Measurements from ENCODE around the gene EXOC2. TPM values are rescaled to one million over a fixed set of nuclear protein-coding genes. Genes with fewer than 3 reads are reported as not detected.

The EXOC2 gene
- total RNA-seq, 5 donors from 2014 or later (not counting 1 experiment from before 2014, with no cell fraction given) = 30.7 to 40.6 (median 39.3) TPM

DNA sequence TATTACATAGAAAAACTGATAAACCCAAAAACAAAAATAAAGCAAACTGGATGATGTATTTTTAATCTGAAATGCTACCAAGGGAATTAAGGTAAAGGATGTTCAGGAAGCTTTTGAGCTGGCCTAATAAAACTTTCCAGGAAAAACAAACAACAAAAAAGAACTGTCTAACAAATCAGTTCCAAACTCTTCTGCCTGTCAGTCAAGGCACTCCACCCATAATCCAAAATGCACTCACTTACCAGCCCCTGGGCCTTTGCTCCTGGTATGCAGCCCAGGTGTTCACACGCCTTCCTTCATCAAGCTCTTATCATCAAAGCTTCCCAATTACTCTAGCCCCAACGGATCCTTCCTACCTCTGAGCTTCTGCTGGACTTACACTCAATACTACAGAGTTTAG is 3.7 kb downstream of the EXOC2 start:
- ATAC-seq (replicated peaks in 1 of 4) (no peak), DNase-seq (no peak)
- no peak overlapping the region for H3K27ac Mint-ChIP-seq
- no peaks in the 10 kb centered on the region for H3K9me3 Mint-ChIP-seq
- peaks cover 30 to 51% (median 41%) of the 10 kb centered on the region in 3 donors for H3K4me1 Mint-ChIP-seq
- CTCF ChIA-PET = interaction anchor here in 1 of 2 donors (1.4 kb wide), 1 partner anchor 12 kb away, joined by 3 read pairs; no protein-coding TSS in a partner anchor
- POLR2A ChIA-PET = interaction anchor here in 1 of 2 donors (0.7 kb wide), 1 partner anchor 23 kb away, joined by 4 read pairs; no protein-coding TSS in a partner anchor
- Histone ChIP-seq H3K4me3 (ENCODE audit: control insufficient read depth in 1 of 2, extremely low read depth in 1 of 2, low read length in 1 of 2) (no peak overlapping the region), H3K36me3 (ENCODE audit: control insufficient read depth in 2 of 2, extremely low read depth in 1 of 2, insufficient read depth in 1 of 2, low read length in 1 of 2) (peaks cover 0 to 27% of the 10 kb centered on the region in 2 donors), H3K4me1 (ENCODE audit: control insufficient read depth in 1 of 2, extremely low read depth in 1 of 2, insufficient read depth in 2 of 2, low read length in 2 of 2) (peaks cover 14 to 38% of the 10 kb centered on the region in 2 experiments), H3K9me3 (no peaks in the 10 kb centered on the region), H3K27me3 (replicated peaks in 1 of 2; ENCODE audit: control insufficient read depth in 2 of 2, extremely low read depth in 1 of 2, insufficient read depth in 2 of 2, low read length in 1 of 2) (no peaks in the 10 kb centered on the region), H3K27ac (ENCODE audit: low read length) (no peak overlapping the region)
- H3K4me3 Mint-ChIP-seq = no peak overlapping the region
- H3K27me3 Mint-ChIP-seq = no peaks in the 10 kb centered on the region
- no CpG with 5 or more reads among the region's 2 CpGs for WGBS (ENCODE audit: insufficient coverage)
- peaks cover 11% of the 10 kb centered on the region for H3K36me3 Mint-ChIP-seq

- Mint-ChIP-seq H3K27ac (no peak overlapping the region), H3K4me1 (peaks cover 31 to 59% (median 48%) of the 10 kb centered on the region in 3 donors)
Observed at GRCh38 chr6:686497-686896, 6.4 kb downstream of the EXOC2 start.

GRCh38 chr6:684831-685636 is 7.9 kb downstream of the EXOC2 start:
- H3K4me1 ChIP-seq (ENCODE audit: control insufficient read depth in 1 of 2, extremely low read depth in 1 of 2, insufficient read depth in 2 of 2, low read length in 2 of 2) = peaks cover 13 to 24% of the 10 kb centered on the region in 2 experiments

More at GRCh38 chr6:686497-686896, 6.4 kb downstream of the EXOC2 start:
- Histone ChIP-seq H3K4me1 (ENCODE audit: control insufficient read depth in 1 of 2, extremely low read depth in 1 of 2, insufficient read depth in 2 of 2, low read length in 2 of 2) (peaks cover 15 to 32% of the 10 kb centered on the region in 2 experiments), H3K27ac (ENCODE audit: low read length) (no peak overlapping the region), H3K4me3 (ENCODE audit: control insufficient read depth in 1 of 2, extremely low read depth in 1 of 2, low read length in 1 of 2) (no peak overlapping the region), H3K36me3 (ENCODE audit: control insufficient read depth in 2 of 2, extremely low read depth in 1 of 2, insufficient read depth in 1 of 2, low read length in 1 of 2) (peaks cover 0 to 27% of the 10 kb centered on the region in 2 donors), H3K27me3 (replicated peaks in 1 of 2; ENCODE audit: control insufficient read depth in 2 of 2, extremely low read depth in 1 of 2, insufficient read depth in 2 of 2, low read length in 1 of 2) (no peaks in the 10 kb centered on the region), H3K9me3 (no peaks in the 10 kb centered on the region)
- H3K27me3 Mint-ChIP-seq = no peaks in the 10 kb centered on the region
- DNase-seq (no peak), ATAC-seq (replicated peaks in 1 of 4) (no peak)
- no peak overlapping the region for H3K4me3 Mint-ChIP-seq
- H3K9me3 Mint-ChIP-seq = no peaks in the 10 kb centered on the region
- peaks cover 14% of the 10 kb centered on the region for H3K36me3 Mint-ChIP-seq
- ChIA-PET CTCF (no interaction called here), POLR2A (no interaction called here)
- WGBS (ENCODE audit: insufficient coverage) = 86% methylated on average over 1 of the region's 3 CpGs

GRCh38 chr6:683742-684440 is 9.0 kb downstream of the EXOC2 start:
- 84% methylated on average over 7 of the region's 15 CpGs for WGBS (ENCODE audit: insufficient coverage)
- Mint-ChIP-seq H3K27ac (peak overlapping the region in 1 of 2 donors; percentile 9), H3K36me3 (peaks cover 10% of the 10 kb centered on the region), H3K9me3 (no peaks in the 10 kb centered on the region), H3K4me3 (peak overlapping the region in 1 of 3 donors; percentile 55), H3K27me3 (no peaks in the 10 kb centered on the region), H3K4me1 (peaks cover 33 to 58% (median 54%) of the 10 kb centered on the region in 3 donors)
- DNase-seq = no peak
- no peaks in the 10 kb centered on the region for H3K9me3 ChIP-seq
- H3K36me3 ChIP-seq (ENCODE audit: control insufficient read depth in 2 of 2, extremely low read depth in 1 of 2, insufficient read depth in 1 of 2, low read length in 1 of 2) = peaks cover 0 to 18% of the 10 kb centered on the region in 2 donors
- POLR2A ChIA-PET = no interaction called here
- peaks cover 13 to 21% of the 10 kb centered on the region in 2 experiments for H3K4me1 ChIP-seq (ENCODE audit: control insufficient read depth in 1 of 2, extremely low read depth in 1 of 2, insufficient read depth in 2 of 2, low read length in 2 of 2)
- no peak for ATAC-seq (replicated peaks in 1 of 4)
- H3K27me3 ChIP-seq (replicated peaks in 1 of 2; ENCODE audit: control insufficient read depth in 2 of 2, extremely low read depth in 1 of 2, insufficient read depth in 2 of 2, low read length in 1 of 2) = no peaks in the 10 kb centered on the region
- no peak overlapping the region for H3K4me3 ChIP-seq (ENCODE audit: control insufficient read depth in 1 of 2, extremely low read depth in 1 of 2, low read length in 1 of 2)
- CTCF ChIA-PET = interaction anchor here (0.9 to 1.0 kb wide), 3 partner anchors 8 to 16 kb away, joined by 3 read pairs; no protein-coding TSS in a partner anchor
- H3K27ac ChIP-seq (ENCODE audit: low read length) = no peak overlapping the region

More at GRCh38 chr6:684831-685636, 7.9 kb downstream of the EXOC2 start:
- H3K27ac Mint-ChIP-seq = peak overlapping the region in 1 of 2 donors; percentile 36
- H3K4me3 Mint-ChIP-seq = peak overlapping the region; percentile 1 to 63 (median 45)
- peaks cover 26 to 58% (median 51%) of the 10 kb centered on the region in 3 donors for H3K4me1 Mint-ChIP-seq
- H3K9me3 Mint-ChIP-seq = no peaks in the 10 kb centered on the region
- H3K36me3 Mint-ChIP-seq = peaks cover 13% of the 10 kb centered on the region
- H3K27me3 ChIP-seq (replicated peaks in 1 of 2; ENCODE audit: control insufficient read depth in 2 of 2, extremely low read depth in 1 of 2, insufficient read depth in 2 of 2, low read length in 1 of 2) = no peaks in the 10 kb centered on the region
- H3K9me3 ChIP-seq = no peaks in the 10 kb centered on the region
- H3K27ac ChIP-seq (ENCODE audit: low read length) = no peak overlapping the region
- no peak for DNase-seq
- H3K4me3 ChIP-seq (ENCODE audit: control insufficient read depth in 1 of 2, extremely low read depth in 1 of 2, low read length in 1 of 2) = no peak overlapping the region
- ChIA-PET CTCF (interaction anchor here in 1 of 2 donors (1.0 kb wide), 1 partner anchor 11 kb away, joined by 3 read pairs; no protein-coding TSS in a partner anchor), POLR2A (no interaction called here)
- no peaks in the 10 kb centered on the region for H3K27me3 Mint-ChIP-seq
- peaks cover 0 to 22% of the 10 kb centered on the region in 2 donors for H3K36me3 ChIP-seq (ENCODE audit: control insufficient read depth in 2 of 2, extremely low read depth in 1 of 2, insufficient read depth in 1 of 2, low read length in 1 of 2)
- no peak for ATAC-seq (replicated peaks in 1 of 4)
- 26% methylated on average over 3 of the region's 6 CpGs for WGBS (ENCODE audit: insufficient coverage)

- no peak overlapping the region for H3K4me3 ChIP-seq (ENCODE audit: control insufficient read depth in 1 of 2, extremely low read depth in 1 of 2, low read length in 1 of 2)
- peaks cover 13 to 15% of the 10 kb centered on the region in 2 experiments for H3K4me1 ChIP-seq (ENCODE audit: control insufficient read depth in 1 of 2, extremely low read depth in 1 of 2, insufficient read depth in 2 of 2, low read length in 2 of 2)
- DNase-seq = no peak
- POLR2A ChIA-PET = no interaction called here
- peaks cover 0 to 3% of the 10 kb centered on the region in 2 donors for H3K36me3 ChIP-seq (ENCODE audit: control insufficient read depth in 2 of 2, extremely low read depth in 1 of 2, insufficient read depth in 1 of 2, low read length in 1 of 2)
- CTCF ChIA-PET = interaction anchor here in 1 of 2 donors (0.5 kb wide), 1 partner anchor 513 kb away, joined by 4 read pairs; no protein-coding TSS in a partner anchor
- H3K27ac ChIP-seq (ENCODE audit: low read length) = no peak overlapping the region
- H3K4me1 Mint-ChIP-seq = peaks cover 40 to 63% (median 55%) of the 10 kb centered on the region in 3 donors
- no peaks in the 10 kb centered on the region for H3K9me3 ChIP-seq
- no peaks in the 10 kb centered on the region for H3K27me3 Mint-ChIP-seq
- H3K4me3 Mint-ChIP-seq = no peak overlapping the region
- no peak for ATAC-seq (replicated peaks in 1 of 4)
- H3K36me3 Mint-ChIP-seq = peaks cover 14% of the 10 kb centered on the region
- H3K9me3 Mint-ChIP-seq = no peaks in the 10 kb centered on the region
- H3K27ac Mint-ChIP-seq = no peak overlapping the region
- WGBS (ENCODE audit: insufficient coverage) = 94% methylated on average over 3 of the region's 5 CpGs
- no peaks in the 10 kb centered on the region for H3K27me3 ChIP-seq (replicated peaks in 1 of 2; ENCODE audit: control insufficient read depth in 2 of 2, extremely low read depth in 1 of 2, insufficient read depth in 2 of 2, low read length in 1 of 2)
Observed at GRCh38 chr6:680666-681340, 12.1 kb downstream of the EXOC2 start.

- Mint-ChIP-seq H3K27ac (no peak overlapping the region), H3K4me1 (peaks cover 40 to 59% (median 50%) of the 10 kb centered on the region in 3 donors), H3K4me3 (no peak overlapping the region), H3K36me3 (peaks cover 13% of the 10 kb centered on the region), H3K27me3 (no peaks in the 10 kb centered on the region), H3K9me3 (no peaks in the 10 kb centered on the region)
- POLR2A ChIA-PET = no interaction called here
- Histone ChIP-seq H3K4me1 (ENCODE audit: control insufficient read depth in 1 of 2, extremely low read depth in 1 of 2, insufficient read depth in 2 of 2, low read length in 2 of 2) (peaks cover 10 to 13% of the 10 kb centered on the region in 2 experiments), H3K27me3 (replicated peaks in 1 of 2; ENCODE audit: control insufficient read depth in 2 of 2, extremely low read depth in 1 of 2, insufficient read depth in 2 of 2, low read length in 1 of 2) (no peaks in the 10 kb centered on the region), H3K4me3 (ENCODE audit: control insufficient read depth in 1 of 2, extremely low read depth in 1 of 2, low read length in 1 of 2) (no peak overlapping the region), H3K9me3 (no peaks in the 10 kb centered on the region), H3K27ac (ENCODE audit: low read length) (no peak overlapping the region), H3K36me3 (ENCODE audit: control insufficient read depth in 2 of 2, extremely low read depth in 1 of 2, insufficient read depth in 1 of 2, low read length in 1 of 2) (peaks cover 0 to 2% of the 10 kb centered on the region in 2 donors)
- WGBS (ENCODE audit: insufficient coverage) = no CpG with 5 or more reads among the region's 2 CpGs
- ATAC-seq (replicated peaks in 1 of 4) (no peak), DNase-seq (no peak)
- CTCF ChIA-PET = no interaction called here
Observed at GRCh38 chr6:680251-680650, 12.7 kb downstream of the EXOC2 start.

Measured in T-cell (primary cell).